DOHH2 (cell line): ENCODE results near the gene C1orf35.

Experiments
- H3F3A ChIP-seq: fragments of 200-600 bp; sonication (generic), shearing (Covaris generic); 2 replicates; pipeline ENCODE4 v1.6.0; 2016; ENCODE audit warnings: antibody characterized with exemption, mild to moderate bottlenecking; ENCODE audit not compliant: control insufficient read depth, insufficient read depth
- H3K27ac ChIP-seq: fragments of 200-600 bp; sonication (generic); 2 replicates; pipeline ENCODE4 v1.5.1; 2014; ENCODE audit warnings: low read depth, mild to moderate bottlenecking, low read length, moderate library complexity
- H3K27me3 ChIP-seq: fragments of 200-600 bp; sonication (generic); 2 replicates; pipeline ENCODE4 v1.6.1; 2014; ENCODE audit warnings: mild to moderate bottlenecking, low read length, mixed read lengths; ENCODE audit not compliant: control insufficient read depth
- H3K36me3 ChIP-seq: fragments of 200-600 bp; sonication (generic); 2 replicates; pipeline ENCODE4 v1.6.1; 2014; ENCODE audit warnings: mild to moderate bottlenecking, low read length, moderate library complexity, mixed read lengths; ENCODE audit not compliant: control insufficient read depth
- H3K4me1 ChIP-seq: fragments of 200-600 bp; sonication (generic); 2 replicates; pipeline ENCODE4 v1.6.1; 2014; ENCODE audit warnings: mild to moderate bottlenecking, low read length, mixed read lengths; ENCODE audit not compliant: control insufficient read depth
- H3K4me2 ChIP-seq: fragments of 200-600 bp; sonication (generic); 2 replicates; pipeline ENCODE4 v1.6.0; 2014; ENCODE audit warnings: mild to moderate bottlenecking, low read length, moderate library complexity
- H3K4me3 ChIP-seq: fragments of 200-600 bp; sonication (generic); 2 replicates; pipeline ENCODE4 v1.5.1; 2014; ENCODE audit warnings: mild to moderate bottlenecking, low read length, mixed read lengths
- H3K79me2 ChIP-seq: fragments of 200-600 bp; sonication (generic); 2 replicates; pipeline ENCODE4 v1.6.1; 2014; ENCODE audit warnings: mild to moderate bottlenecking, low read length, mixed read lengths; ENCODE audit not compliant: control insufficient read depth
- H3K9me2 ChIP-seq: fragments of 200-600 bp; sonication (generic); replicated peaks from 2 replicates; pipeline ENCODE4 v1.6.1; 2014; ENCODE audit warnings: mild to moderate bottlenecking, low read length, mixed read lengths; ENCODE audit not compliant: control insufficient read depth
- H3K9me3 ChIP-seq: fragments of 200-600 bp; sonication (generic); 2 replicates; pipeline ENCODE4 v1.6.1; 2014; ENCODE audit warnings: antibody characterized with exemption, low read length, mixed read lengths; ENCODE audit not compliant: control insufficient read depth, insufficient read depth
- H4K20me1 ChIP-seq: fragments of 200-600 bp; sonication (generic); 2 replicates; pipeline ENCODE4 v1.6.0; 2014; ENCODE audit warnings: low read depth, mild to moderate bottlenecking, antibody characterized with exemption, low read length, moderate library complexity; ENCODE audit not compliant: control insufficient read depth, insufficient read depth
- CTCF ChIP-seq: fragments of 200-600 bp; sonication (generic); IDR thresholded peaks from one replicate; pipeline ENCODE4 v1.5.1; 2014; ENCODE audit warnings: antibody characterized with exemption, mild to moderate bottlenecking, low read depth, low read length; ENCODE audit not compliant: poor library complexity, severe bottlenecking
- EZH2phosphoT487 ChIP-seq: fragments of 200-600 bp; sonication (generic); IDR thresholded peaks from 2 replicates; pipeline ENCODE4 v1.6.1; 2017; ENCODE audit warnings: borderline replicate concordance, mild to moderate bottlenecking, antibody characterized with exemption, low read length, moderate library complexity, mixed read lengths

Gene C1orf35

GRCh38 chr1:228076796-228077430 is 26.2 kb downstream of the C1orf35 start:
- peaks cover 7% of the 10 kb centered on the region; the same call in 1 of the 2 replicates for H3K4me1 ChIP-seq
- peaks cover 16% of the 10 kb centered on the region; the same call in 1 of the 2 replicates for H4K20me1 ChIP-seq
- TF ChIP-seq CTCF (no peak), EZH2phosphoT487 (no peak)
- peaks cover 26% of the 10 kb centered on the region for H3K79me2 ChIP-seq
- peaks cover 4% of the 10 kb centered on the region; the same call in 1 of the 2 replicates for H3F3A ChIP-seq
- H3K9me2 ChIP-seq, result no peaks in the 10 kb centered on the region
- H3K27ac ChIP-seq, result no peak overlapping the region
- H3K36me3 ChIP-seq, result peaks cover 2% of the 10 kb centered on the region; the same call in 1 of the 2 replicates
- no peaks in the 10 kb centered on the region for H3K9me3 ChIP-seq
- H3K4me2 ChIP-seq, result no peak overlapping the region
- peaks cover 7% of the 10 kb centered on the region; the same call in 1 of the 2 replicates for H3K27me3 ChIP-seq
- no peak overlapping the region for H3K4me3 ChIP-seq

GRCh38 chr1:228075801-228076271 is 27.3 kb downstream of the C1orf35 start:
- no peaks in the 10 kb centered on the region for H3K9me2 ChIP-seq
- H4K20me1 ChIP-seq, result peaks cover 16% of the 10 kb centered on the region; the same call in 1 of the 2 replicates
- H3K4me1 ChIP-seq, result 0 out of 2 replicates have a peak, but pooled peaks cover 3% of the 10 kb centered on the region
- no peak overlapping the region for H3K27ac ChIP-seq
- H3F3A ChIP-seq, result peaks cover 4% of the 10 kb centered on the region; the same call in 1 of the 2 replicates
- H3K9me3 ChIP-seq, result no peaks in the 10 kb centered on the region
- no peak overlapping the region for H3K4me2 ChIP-seq
- TF ChIP-seq EZH2phosphoT487, result no peak
- no peak overlapping the region for H3K4me3 ChIP-seq
- H3K79me2 ChIP-seq, result peaks cover 17% of the 10 kb centered on the region
- H3K36me3 ChIP-seq, result peaks cover 2% of the 10 kb centered on the region; the same call in 1 of the 2 replicates
- peaks cover 7% of the 10 kb centered on the region; the same call in 1 of the 2 replicates for H3K27me3 ChIP-seq

- Histone ChIP-seq H3K4me2 (no peak overlapping the region), H4K20me1 (peaks cover 16% of the 10 kb centered on the region; the same call in 1 of the 2 replicates), H3K9me3 (no peaks in the 10 kb centered on the region), H3K4me1 (0 out of 2 replicates have a peak, but pooled peaks cover 3% of the 10 kb centered on the region), H3K79me2 (peaks cover 11% of the 10 kb centered on the region), H3K4me3 (no peak overlapping the region), H3K36me3 (peaks cover 2% of the 10 kb centered on the region; the same call in 1 of the 2 replicates), H3K27me3 (peaks cover 7% of the 10 kb centered on the region; the same call in 1 of the 2 replicates), H3F3A (peaks cover 4% of the 10 kb centered on the region; the same call in 1 of the 2 replicates), H3K27ac (no peak overlapping the region), H3K9me2 (no peaks in the 10 kb centered on the region)
- TF ChIP-seq EZH2phosphoT487 (no peak), CTCF (no peak)
Measured at GRCh38 chr1:228074954-228075730, 28.0 kb downstream of the C1orf35 start.
